GM15510 (cell line): ENCODE results near the gene PEF1.

ENCODE experiments used
- POLR2A ChIP-seq: IDR thresholded peaks from 3 replicates; pipeline ENCODE4 v1.6.1; 2011; ENCODE audit warnings: borderline replicate concordance; ENCODE audit not compliant: insufficient read length; ENCODE audit errors: extremely low read depth

The PEF1 gene

DNA sequence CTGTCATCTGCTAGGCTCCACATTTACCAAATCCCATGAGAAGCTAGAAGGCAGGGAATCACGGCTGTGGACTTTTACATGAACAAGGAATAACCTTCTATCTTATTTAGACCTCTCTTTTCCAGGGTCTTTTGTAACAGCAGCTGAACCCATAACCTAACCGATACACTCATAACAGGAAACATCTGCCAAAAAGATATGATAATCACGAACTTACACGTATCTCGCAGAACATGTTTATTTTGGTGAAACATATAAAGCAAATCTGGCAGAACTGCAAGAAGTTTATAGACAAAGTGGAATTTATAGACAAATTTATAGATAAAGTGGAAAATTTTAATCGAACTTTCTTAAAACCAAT, 48.0 kb downstream of the PEF1 start:
- TF ChIP-seq POLR2A, result no peak

DNA sequence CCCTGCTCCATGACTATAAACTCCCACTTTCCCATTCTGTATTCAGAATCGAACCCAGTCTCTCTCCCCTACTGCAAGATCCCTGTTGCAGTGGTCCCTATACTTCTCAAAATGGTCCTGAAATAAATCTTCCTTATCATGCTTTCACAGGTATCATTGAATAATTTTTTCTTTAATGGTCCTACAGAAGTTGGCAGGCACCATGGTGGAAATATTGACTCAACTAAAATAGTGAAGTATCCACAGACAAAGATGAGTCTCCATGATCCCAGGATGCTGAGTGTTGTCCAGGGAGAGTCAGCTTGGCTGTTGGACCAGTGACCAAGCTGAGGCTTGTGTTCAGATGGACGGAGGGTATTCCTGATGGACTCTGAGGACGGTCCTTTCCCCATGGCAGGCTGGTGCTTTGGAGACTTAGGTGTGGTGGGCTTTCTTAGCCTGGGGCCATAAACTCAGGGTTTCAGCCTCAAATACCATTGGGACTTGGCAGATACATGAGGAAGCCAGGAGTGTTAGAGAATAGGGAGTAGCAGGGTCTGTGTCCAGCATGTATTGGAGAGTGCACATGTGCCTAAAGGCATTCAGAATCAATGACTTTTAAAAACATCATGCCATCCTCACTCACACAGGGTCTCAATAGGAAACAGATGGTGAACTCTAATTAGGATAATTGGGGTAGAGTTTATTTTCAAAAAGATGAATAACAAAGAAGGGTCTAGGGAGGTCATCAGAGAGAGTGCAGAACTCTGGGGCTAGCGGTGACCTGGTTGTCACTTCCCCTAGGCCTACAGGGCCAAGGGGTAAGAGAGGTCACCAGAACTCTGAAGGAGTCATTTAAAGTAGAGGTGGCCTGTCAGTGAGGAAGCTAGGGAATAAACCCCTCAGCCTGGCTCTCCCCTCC, 48.6 kb downstream of the PEF1 start:
- no peak for TF ChIP-seq POLR2A

DNA sequence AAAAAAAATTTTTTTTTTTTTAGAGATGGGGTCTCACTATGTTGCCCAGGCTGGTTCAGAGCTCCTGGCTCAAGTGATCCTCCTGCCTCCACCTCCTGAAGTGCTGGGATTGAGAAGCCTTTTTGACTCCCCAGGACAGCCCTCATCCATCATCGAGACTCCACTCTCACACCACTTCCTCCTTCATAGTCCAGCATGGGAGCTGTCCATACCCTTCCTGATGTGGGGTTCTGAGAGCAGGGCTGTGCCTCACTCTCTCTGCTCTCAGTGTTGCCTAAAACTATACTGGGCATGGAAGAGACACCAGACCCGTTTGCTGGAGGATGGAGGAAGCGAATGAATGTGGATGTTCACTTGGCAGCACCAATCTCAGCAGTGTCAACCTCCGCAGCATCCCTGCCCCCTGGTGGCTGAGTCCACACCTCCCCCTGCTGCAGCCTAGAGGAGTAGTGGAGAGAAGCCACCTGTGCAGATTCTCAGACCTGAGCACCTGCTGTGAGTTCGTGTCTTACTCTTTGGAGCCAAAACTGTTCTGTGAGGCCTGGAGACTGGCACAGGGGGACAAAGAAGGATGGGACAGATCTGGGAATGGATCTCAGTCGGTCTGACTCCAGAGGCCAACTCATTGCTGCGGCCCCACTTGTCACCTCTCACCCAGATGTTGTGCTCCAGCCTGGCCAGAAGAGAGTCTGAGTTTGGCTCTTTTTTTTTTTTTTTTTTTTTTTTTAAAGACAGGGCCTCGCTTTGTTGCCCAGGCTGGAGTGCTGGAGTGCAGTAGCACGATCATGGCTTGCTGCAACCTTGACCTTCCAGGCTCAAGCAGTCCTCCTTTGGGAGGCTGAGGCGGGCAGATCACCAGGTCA, 50.7 kb downstream of the PEF1 start:
- no peak for TF ChIP-seq POLR2A

DNA sequence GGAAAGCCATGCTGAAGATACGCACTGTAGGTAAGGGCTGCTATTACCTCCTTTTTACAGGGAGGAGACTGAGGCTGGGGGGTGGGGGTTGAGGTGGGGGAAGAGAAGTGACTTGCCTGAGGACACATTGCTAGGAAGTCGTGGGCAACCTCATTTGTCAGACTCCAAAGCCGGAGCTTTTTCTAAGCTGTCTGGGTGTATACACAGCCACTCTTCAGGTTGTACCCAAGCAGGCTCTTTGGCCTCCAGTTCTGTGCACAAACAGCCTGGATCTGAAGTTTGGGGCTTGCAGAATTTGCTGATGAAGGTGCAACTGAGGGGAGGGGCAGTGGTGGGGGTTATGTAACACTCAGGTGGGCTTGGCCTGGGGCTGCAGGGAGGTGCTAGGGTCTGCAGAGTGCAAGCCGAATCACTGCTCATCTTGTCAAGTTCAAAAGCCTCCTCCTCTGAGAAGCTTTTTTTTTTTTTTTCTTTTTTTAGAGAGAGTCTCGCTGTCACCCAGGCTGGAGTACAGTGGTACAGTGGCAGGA, 51.5 kb downstream of the PEF1 start:
- TF ChIP-seq POLR2A, result no peak

DNA sequence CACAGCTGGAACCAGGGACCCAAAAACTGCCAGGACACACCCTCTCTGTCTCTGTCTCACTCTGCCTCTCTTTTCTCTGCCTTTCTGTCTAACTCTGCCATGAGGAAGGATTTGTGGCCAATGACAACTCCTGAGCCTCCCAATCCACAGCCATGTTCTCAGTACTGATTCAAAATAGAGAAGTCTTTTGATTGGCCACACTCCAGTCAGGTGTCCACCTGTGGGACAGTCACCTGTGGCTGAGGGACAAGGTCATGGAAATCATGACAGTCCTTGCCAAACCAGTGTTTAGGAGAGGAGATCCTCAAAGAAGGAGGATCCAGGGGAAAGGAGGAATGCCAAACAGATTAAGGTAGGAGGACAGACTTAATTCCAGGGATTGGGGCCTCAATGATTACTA, 52.5 kb downstream of the PEF1 start:
- TF ChIP-seq POLR2A, result no peak

DNA sequence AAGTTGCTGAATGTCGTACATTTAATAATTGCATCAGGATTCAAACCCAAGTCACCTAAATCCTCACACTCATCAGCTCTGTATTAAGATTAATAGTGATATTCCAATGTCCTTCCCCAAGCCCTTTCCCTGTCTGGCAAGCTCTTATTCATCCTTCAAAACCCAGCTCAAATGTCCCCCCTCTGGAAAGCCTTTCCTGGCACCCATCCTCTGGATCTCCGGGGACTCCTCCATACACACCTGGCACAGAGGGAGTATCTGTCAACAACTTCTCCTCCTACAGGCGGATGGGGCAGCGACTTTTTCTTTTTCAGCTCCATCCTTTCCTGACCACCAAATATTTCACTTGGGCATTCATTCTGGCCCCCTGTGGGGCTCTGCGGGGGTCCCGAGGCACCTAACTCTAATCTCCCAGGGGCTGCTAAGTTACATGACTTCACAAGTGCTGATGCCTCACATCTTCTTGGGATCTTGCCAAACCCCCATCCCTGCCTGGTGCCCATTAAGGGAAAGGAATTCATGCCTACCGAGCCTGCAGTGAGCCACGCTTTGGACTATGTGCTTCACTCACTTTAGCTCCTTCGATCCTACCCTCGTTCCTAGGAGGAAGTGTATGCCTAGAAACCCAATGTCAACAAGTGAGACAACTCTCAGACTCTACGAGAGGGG, 53.1 kb downstream of the PEF1 start:
- no peak for TF ChIP-seq POLR2A

DNA sequence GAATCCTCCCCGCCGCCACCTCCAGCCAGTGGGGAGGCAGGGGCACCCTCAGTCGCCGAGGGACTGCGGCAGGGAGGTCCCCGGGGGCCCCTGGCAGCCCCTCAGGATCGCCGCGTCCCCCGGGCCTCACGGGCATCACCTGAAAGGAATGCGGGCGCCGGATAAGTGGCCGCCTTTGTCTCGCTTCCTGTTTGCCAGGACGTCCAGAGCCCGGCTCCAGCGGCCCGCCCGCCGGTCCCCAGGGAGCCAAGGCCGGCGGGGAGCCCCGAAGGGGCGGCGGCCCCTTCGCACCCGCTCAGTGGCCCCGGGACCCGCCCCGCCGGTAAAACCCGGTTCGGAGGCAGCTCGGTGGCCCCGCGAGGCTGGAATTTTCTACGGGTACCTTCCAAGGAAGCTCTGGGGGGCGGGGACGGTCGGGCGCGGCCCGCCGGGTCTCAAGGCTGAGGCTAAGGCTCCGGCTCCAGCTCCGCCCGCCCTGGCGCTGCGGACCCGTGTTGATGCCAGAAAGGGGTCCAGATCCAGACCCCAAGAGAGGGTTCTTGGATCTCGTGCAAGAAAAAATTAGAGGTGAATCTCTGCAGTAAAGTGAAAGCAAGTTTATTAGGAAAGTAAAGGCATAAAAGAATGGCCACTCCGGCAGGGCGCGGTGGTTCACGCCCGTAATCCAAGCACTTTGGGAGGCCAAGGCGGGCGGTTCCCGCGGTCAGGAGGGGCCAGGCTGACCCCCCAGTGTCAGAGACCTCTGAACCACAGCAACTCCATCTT, 55.7 kb downstream of the PEF1 start:
- no peak for TF ChIP-seq POLR2A

DNA sequence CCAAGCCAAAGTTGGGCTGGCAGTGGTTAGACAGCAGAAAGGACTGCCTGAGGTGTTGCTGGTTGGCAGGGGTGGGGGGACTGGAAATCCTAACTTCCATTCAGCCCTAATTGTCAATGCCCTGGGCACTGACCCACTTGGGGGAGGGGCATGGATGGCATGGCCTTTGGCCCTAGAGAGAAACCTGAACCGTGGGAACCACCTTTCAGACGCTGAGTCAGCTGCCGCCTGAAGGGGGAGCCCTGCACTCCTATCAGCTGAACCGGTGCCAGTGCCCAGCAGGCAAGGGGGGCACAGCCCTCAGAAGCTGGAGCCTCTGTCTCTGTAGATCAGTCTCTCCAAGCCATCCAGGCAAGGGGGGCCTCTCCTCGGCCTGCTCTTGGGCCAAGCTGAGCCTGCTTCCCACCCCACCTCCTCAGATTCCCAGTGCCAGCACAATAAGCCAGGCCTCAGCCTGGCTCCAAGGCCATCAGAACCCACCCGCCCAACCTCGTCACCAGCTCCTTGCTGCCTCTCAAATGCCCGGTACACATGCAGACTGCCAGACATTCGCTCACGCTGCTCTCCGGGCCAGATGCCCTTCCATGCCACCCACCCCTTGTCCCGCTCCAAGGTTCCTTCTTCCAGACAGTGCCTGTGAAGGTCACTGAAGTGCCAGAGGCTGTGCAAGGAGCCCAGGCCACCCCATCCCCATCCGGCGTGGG, 56.8 kb downstream of the PEF1 start:
- TF ChIP-seq POLR2A, result no peak

DNA sequence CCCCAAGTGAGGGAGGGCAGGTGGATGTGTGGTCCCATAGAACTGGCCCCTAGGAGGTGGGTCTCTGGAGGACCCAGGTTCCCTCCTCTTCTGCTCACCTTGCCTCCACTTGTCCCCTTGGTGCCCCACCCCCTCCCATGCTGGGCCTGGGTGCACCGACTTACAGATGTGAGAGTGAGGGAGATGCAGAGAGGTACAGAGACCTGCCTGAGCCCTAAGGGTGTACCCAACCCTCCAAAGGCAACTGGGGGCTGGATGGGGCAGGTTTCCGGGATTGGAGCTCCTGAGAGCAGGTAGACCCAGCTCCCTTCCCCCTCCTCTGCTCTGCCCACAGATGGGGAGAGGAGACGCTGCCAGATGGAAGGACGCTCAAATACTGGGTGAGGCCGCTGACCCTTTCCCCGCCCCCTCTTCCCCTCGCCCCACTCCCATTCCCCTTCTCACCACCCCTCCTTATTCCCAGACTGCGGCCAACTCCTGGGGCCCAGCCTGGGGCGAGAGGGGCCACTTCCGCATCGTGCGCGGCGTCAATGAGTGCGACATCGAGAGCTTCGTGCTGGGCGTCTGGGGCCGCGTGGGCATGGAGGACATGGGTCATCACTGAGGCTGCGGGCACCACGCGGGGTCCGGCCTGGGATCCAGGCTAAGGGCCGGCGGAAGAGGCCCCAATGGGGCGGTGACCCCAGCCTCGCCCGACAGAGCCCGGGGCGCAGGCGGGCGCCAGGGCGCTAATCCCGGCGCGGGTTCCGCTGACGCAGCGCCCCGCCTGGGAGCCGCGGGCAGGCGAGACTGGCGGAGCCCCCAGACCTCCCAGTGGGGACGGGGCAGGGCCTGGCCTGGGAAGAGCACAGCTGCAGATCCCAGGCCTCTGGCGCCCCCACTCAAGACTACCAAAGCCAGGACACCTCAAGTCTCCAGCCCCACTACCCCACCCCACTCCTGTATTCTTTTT, 58.0 kb downstream of the PEF1 start:
- TF ChIP-seq POLR2A, result no peak

DNA sequence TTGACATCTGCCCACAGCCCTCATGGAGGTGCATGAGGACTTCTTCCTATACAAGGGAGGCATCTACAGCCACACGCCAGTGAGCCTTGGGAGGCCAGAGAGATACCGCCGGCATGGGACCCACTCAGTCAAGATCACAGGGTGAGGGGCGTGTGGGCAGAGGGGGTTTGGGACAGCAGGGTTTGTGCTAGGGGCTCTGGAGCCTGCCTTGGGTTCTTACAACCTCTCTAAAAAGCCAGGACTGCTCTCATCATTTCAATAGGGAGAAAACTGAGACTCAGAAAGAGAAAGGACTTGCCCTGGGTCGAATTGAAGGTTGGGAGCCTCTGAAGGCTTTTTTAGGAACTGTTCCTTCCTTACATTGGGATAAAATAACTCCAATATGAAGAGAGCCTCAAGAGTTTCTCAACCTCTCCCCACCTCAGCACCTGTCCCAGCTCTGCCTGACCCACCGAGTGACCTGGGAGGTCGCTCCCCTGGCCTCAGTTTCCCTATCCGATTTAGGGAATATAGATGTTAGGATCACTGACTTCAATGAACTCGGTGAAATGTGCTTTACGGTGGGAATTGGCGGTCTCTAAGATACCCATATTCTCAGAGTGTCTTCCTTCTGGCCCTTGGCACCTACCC, 58.8 kb downstream of the PEF1 start:
- TF ChIP-seq POLR2A, result no peak

DNA sequence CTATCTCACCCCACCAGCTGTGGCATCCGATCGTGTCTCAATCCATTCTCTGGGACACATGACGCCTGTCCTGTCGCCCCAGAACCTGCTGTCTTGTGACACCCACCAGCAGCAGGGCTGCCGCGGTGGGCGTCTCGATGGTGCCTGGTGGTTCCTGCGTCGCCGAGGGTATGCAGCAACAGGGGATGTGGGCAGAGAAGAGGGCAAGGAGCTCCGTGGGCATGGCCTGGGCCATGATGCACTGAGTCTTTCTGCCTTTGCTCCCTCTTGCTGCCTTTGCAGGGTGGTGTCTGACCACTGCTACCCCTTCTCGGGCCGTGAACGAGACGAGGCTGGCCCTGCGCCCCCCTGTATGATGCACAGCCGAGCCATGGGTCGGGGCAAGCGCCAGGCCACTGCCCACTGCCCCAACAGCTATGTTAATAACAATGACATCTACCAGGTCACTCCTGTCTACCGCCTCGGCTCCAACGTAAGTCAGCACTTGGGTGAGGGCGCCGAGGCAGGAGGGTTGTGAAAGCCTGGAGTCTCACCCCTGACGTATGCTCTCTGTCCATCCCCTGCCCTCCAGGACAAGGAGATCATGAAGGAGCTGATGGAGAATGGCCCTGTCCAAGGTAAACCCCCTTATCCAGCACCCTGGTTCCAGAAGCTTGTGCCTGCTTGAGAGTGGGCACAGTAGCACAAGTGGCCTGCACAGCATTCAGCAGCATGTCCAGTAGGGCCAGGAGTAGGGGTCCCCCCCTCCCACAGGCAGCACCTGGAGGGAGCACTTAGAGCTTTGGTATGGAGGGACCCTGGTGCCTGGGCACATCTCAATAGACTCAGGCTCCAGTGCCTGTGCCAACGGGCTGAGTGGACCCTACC, 59.6 kb downstream of the PEF1 start:
- TF ChIP-seq POLR2A, result no peak
